Liver (tissue), 9 donors: ENCODE measurements around the gene SUGCT. TPM values are rescaled to one million over a fixed set of nuclear protein-coding genes. Genes with fewer than 3 reads are reported as not detected.

ENCODE experiments used
- DNase-seq: peaks from one replicate; pipeline ENCODE4 v3.0.0-alpha.2; 2017; ENCODE audit warnings: low spot score
- H3K27ac ChIP-seq, 2 donors: one replicate each; pipeline ENCODE4 v1.7.0; 2013; ENCODE audit warnings: inconsistent platforms in 2 of 2, low read length in 2 of 2, control low read depth in 1 of 2, low read depth in 1 of 2, mild to moderate bottlenecking in 1 of 2
- H3K27me3 ChIP-seq, 4 donors: one replicate each; pipeline versions ENCODE4 v1.6.1 to v1.7.0; 2013; ENCODE audit warnings: low read length in 3 of 4, inconsistent platforms in 1 of 4, mild to moderate bottlenecking in 1 of 4, moderate library complexity in 1 of 4; ENCODE audit not compliant: control insufficient read depth in 4 of 4, insufficient read depth in 4 of 4
- H3K36me3 ChIP-seq, 4 donors: one replicate each; pipeline versions ENCODE4 v1.6.1 to v1.7.0; 2013; ENCODE audit warnings: low read length in 3 of 4, mild to moderate bottlenecking in 3 of 4, low read depth in 1 of 4, moderate library complexity in 1 of 4; ENCODE audit not compliant: control insufficient read depth in 4 of 4, insufficient read depth in 3 of 4
- H3K4me1 ChIP-seq, 4 donors: one replicate each; pipeline versions ENCODE4 v1.6.1 to v1.7.0; 2013; ENCODE audit warnings: low read length in 3 of 4, mild to moderate bottlenecking in 3 of 4, moderate library complexity in 1 of 4; ENCODE audit not compliant: control insufficient read depth in 4 of 4, insufficient read depth in 4 of 4
- H3K4me3 ChIP-seq, 3 donors: one replicate each; pipeline versions ENCODE4 v1.6.1 to v1.7.0; 2013; ENCODE audit warnings: low read length in 3 of 3, control low read depth in 1 of 3, low read depth in 1 of 3, mild to moderate bottlenecking in 1 of 3
- H3K9ac ChIP-seq, 2 donors: one replicate each; pipeline ENCODE4 v1.7.0; 2013; ENCODE audit warnings: low read length in 2 of 2, mild to moderate bottlenecking in 2 of 2, moderate library complexity in 2 of 2, control low read depth in 1 of 2, low read depth in 1 of 2
- H3K9me3 ChIP-seq, 4 donors: one replicate each; pipeline versions ENCODE4 v1.6.1 to v1.7.0; 2013; ENCODE audit warnings: low read length in 3 of 4; ENCODE audit not compliant: control insufficient read depth in 4 of 4
- ATF3 ChIP-seq: IDR thresholded peaks from 2 replicates; pipeline ENCODE4 v1.6.1; 2016; ENCODE audit warnings: antibody characterized with exemption
- CTCF ChIP-seq: fragments of 150-350 bp; IDR thresholded peaks from 2 replicates; pipeline ENCODE4 v1.5.1; 2017; ENCODE audit warnings: improper control_type of control experiment, low read depth, low read length; ENCODE audit not compliant: missing input control
- FOXA1 ChIP-seq: IDR thresholded peaks from 2 replicates; pipeline ENCODE4 v1.6.1; 2016; ENCODE audit warnings: antibody characterized with exemption
- FOXA2 ChIP-seq: IDR thresholded peaks from 2 replicates; pipeline ENCODE4 v1.6.1; 2016; ENCODE audit warnings: antibody characterized with exemption
- GABPA ChIP-seq, 2 donors: IDR thresholded peaks in 1 of 2; conservative IDR thresholded peaks in 1 of 2; 2 replicates each; pipeline ENCODE4 v1.6.1; 2016; ENCODE audit warnings: antibody characterized with exemption in 2 of 2, mild to moderate bottlenecking in 1 of 2, moderate library complexity in 1 of 2
- HNF4A ChIP-seq, 2 donors: conservative IDR thresholded peaks; 2 replicates each; pipeline ENCODE4 v1.6.1; 2016; ENCODE audit warnings: antibody characterized with exemption in 2 of 2, mild to moderate bottlenecking in 2 of 2
- HNF4G ChIP-seq: IDR thresholded peaks from 2 replicates; pipeline ENCODE4 v1.6.1; 2016; ENCODE audit warnings: antibody characterized with exemption
- JUND ChIP-seq, 2 donors: IDR thresholded peaks; 2 replicates each; pipeline ENCODE4 v1.6.1; 2016; ENCODE audit warnings: antibody characterized with exemption in 2 of 2
- MAX ChIP-seq: IDR thresholded peaks from 2 replicates; pipeline ENCODE4 v1.6.1; 2016; ENCODE audit warnings: antibody characterized with exemption
- NR2F2 ChIP-seq: IDR thresholded peaks from 2 replicates; pipeline ENCODE4 v1.6.1; 2016; ENCODE audit warnings: antibody characterized with exemption
- RAD21 ChIP-seq, 2 donors: IDR thresholded peaks; 2 replicates each; pipeline ENCODE4 v1.6.1; 2016; ENCODE audit warnings: antibody characterized with exemption in 2 of 2, mild to moderate bottlenecking in 2 of 2
- RXRA ChIP-seq, 2 donors: IDR thresholded peaks; 2 replicates each; pipeline ENCODE4 v1.6.1; 2017 to 2018; ENCODE audit warnings: antibody characterized with exemption in 2 of 2, mild to moderate bottlenecking in 1 of 2
- SP1 ChIP-seq: IDR thresholded peaks from 2 replicates; pipeline ENCODE4 v1.6.1; 2018; ENCODE audit warnings: antibody characterized with exemption, mild to moderate bottlenecking
- TAF1 ChIP-seq: conservative IDR thresholded peaks from 2 replicates; pipeline ENCODE4 v1.6.1; 2016; ENCODE audit warnings: antibody characterized with exemption, mild to moderate bottlenecking
- YY1 ChIP-seq: IDR thresholded peaks from 2 replicates; pipeline ENCODE4 v1.6.1; 2016; ENCODE audit warnings: antibody characterized with exemption, mild to moderate bottlenecking
- ZBTB33 ChIP-seq: IDR thresholded peaks from 2 replicates; pipeline ENCODE4 v1.6.1; 2016; ENCODE audit warnings: antibody characterized with exemption
- WGBS: extraction: QIAGEN DNeasy Blood & Tissue Kit; methylation state at CpG from one replicate; pipeline ENCODE4 v1.1.7; 2013; 5-methylcytosine and 5-hydroxymethylcytosine counted together
- polyA plus RNA-seq, 2 donors: library from polyadenylated mRNA; stranded (reverse) in 1 of 2; unstranded in 1 of 2; fragments of 200-250 nt in 1 of 2; fragments of >200 nt in 1 of 2; fragmentation: Nextera tagmentation in 1 of 2; extraction: Ambion mirVana in 1 of 2; gene quantifications; one replicate each; pipeline versions ENCODE4 v1.2.1 to v1.2.3, GENCODE V29; 2013 to 2015
- total RNA-seq, 2 donors: library from RNA; depleted of rRNA; stranded (reverse); fragments of >200 nt; gene quantifications; one replicate each; pipeline ENCODE4 v1.2.3, GENCODE V29; 2014
- donor health status: healthy.
- donor health status: healthy.
- donor health status: healthy.
- donor health status: healthy.
- donor health status: healthy.

The SUGCT gene
- total and polyA plus RNA-seq, 4 donors = 6.2 to 11.9 (median 9.9) TPM

- Histone ChIP-seq H3K27ac (no peak overlapping the region), H3K4me1 (no peaks in the 10 kb centered on the region), H3K27me3 (no peaks in the 10 kb centered on the region), H3K9me3 (no peaks in the 10 kb centered on the region), H3K4me3 (no peak overlapping the region), H3K36me3 (no peaks in the 10 kb centered on the region), H3K9ac (no peak overlapping the region)
- TF ChIP-seq NR2F2 (no peak), ATF3 (no peak), ZBTB33 (no peak), FOXA2 (no peak), JUND (IDR thresholded peaks at IDR 0.05) (no peak), MAX (no peak), CTCF (no peak), YY1 (no peak), GABPA (IDR thresholded peaks at IDR 0.05 in 1 of 2, conservative IDR thresholded peaks at IDR 0.05 in 1 of 2) (no peak), HNF4G (no peak), FOXA1 (no peak), SP1 (no peak), HNF4A (conservative IDR thresholded peaks at IDR 0.05) (no peak), TAF1 (no peak), RXRA (IDR thresholded peaks at IDR 0.05) (no peak), RAD21 (IDR thresholded peaks at IDR 0.05) (no peak)
- no peak for DNase-seq
- WGBS = 73% methylated on average over 1 of the region's 1 CpG
These were observed 410.1 kb downstream of the SUGCT start for GRCh38 chr7:40544871-40545303.

- no peak overlapping the region for H3K27ac ChIP-seq
- H3K27me3 ChIP-seq = no peaks in the 10 kb centered on the region
- no peak for TF ChIP-seq JUND (IDR thresholded peaks at IDR 0.05)
- no peak for TF ChIP-seq ATF3
- no peak for TF ChIP-seq FOXA2
- TF ChIP-seq GABPA (IDR thresholded peaks at IDR 0.05 in 1 of 2, conservative IDR thresholded peaks at IDR 0.05 in 1 of 2) = no peak
- no peak for TF ChIP-seq RXRA (IDR thresholded peaks at IDR 0.05)
- TF ChIP-seq CTCF = no peak
- no peak for TF ChIP-seq YY1
- no peak for TF ChIP-seq SP1
- TF ChIP-seq MAX = no peak
- H3K36me3 ChIP-seq = no peaks in the 10 kb centered on the region
- H3K9me3 ChIP-seq = no peaks in the 10 kb centered on the region
- H3K9ac ChIP-seq = no peak overlapping the region
- no peak overlapping the region for H3K4me3 ChIP-seq
- DNase-seq = no peak
- H3K4me1 ChIP-seq = no peaks in the 10 kb centered on the region
These were observed 410.9 kb downstream of the SUGCT start for GRCh38 chr7:40545739-40546138.
